Mesenchymal stem cell (in vitro differentiated cells and primary cell): ENCODE results near the gene DES.

Experiments
- DNase-seq: peaks from one replicate; pipeline ENCODE4 v3.0.0-alpha.2; 2013
- H2AFZ ChIP-seq: one replicate; pipeline ENCODE4 v1.6.1; 2013; ENCODE audit warnings: low read depth, mild to moderate bottlenecking, control low read depth, inconsistent platforms, low read length, moderate library complexity
- H2AK5ac ChIP-seq: 2 replicates; pipeline ENCODE4 v1.6.1; 2013; ENCODE audit warnings: low read length, moderate library complexity, mild to moderate bottlenecking, inconsistent platforms; ENCODE audit not compliant: severe bottlenecking
- H2BK120ac ChIP-seq: one replicate; pipeline ENCODE4 v1.6.1; 2013; ENCODE audit warnings: low read depth, mild to moderate bottlenecking, inconsistent platforms, low read length, moderate library complexity
- H2BK12ac ChIP-seq, 2 experiments: one replicate each; pipeline ENCODE4 v1.6.1; 2013; ENCODE audit warnings: inconsistent platforms in 2 of 2, low read length in 2 of 2, mild to moderate bottlenecking in 2 of 2, moderate library complexity in 2 of 2, control low read depth in 1 of 2
- H2BK15ac ChIP-seq: one replicate; pipeline ENCODE4 v1.6.1; 2013; ENCODE audit warnings: mild to moderate bottlenecking, low read depth, inconsistent platforms; ENCODE audit not compliant: poor library complexity, severe bottlenecking
- H2BK5ac ChIP-seq: 2 replicates; pipeline ENCODE4 v1.6.1; 2013; ENCODE audit warnings: low read depth, mild to moderate bottlenecking, low read length, control low read depth, inconsistent platforms; ENCODE audit not compliant: poor library complexity, severe bottlenecking
- H3K14ac ChIP-seq, 2 experiments: one replicate each; pipeline ENCODE4 v1.6.1; 2013; ENCODE audit warnings: inconsistent platforms in 2 of 2, low read length in 2 of 2, control low read depth in 1 of 2, mild to moderate bottlenecking in 1 of 2, moderate library complexity in 1 of 2
- H3K18ac ChIP-seq, 2 experiments: one replicate each; pipeline ENCODE4 v1.6.1; 2013; ENCODE audit warnings: inconsistent platforms in 2 of 2, low read length in 2 of 2, control low read depth in 1 of 2, low read depth in 1 of 2, mild to moderate bottlenecking in 1 of 2
- H3K23ac ChIP-seq, 2 experiments: one replicate each; pipeline ENCODE4 v1.6.1; 2013; ENCODE audit warnings: inconsistent platforms in 2 of 2, low read length in 2 of 2, mild to moderate bottlenecking in 2 of 2, moderate library complexity in 2 of 2, control low read depth in 1 of 2
- H3K27ac ChIP-seq: 2 replicates; pipeline ENCODE4 v1.5.1; 2013; ENCODE audit warnings: mild to moderate bottlenecking, moderate library complexity, low read length, control low read depth, inconsistent platforms; ENCODE audit not compliant: poor library complexity, severe bottlenecking
- H3K27me3 ChIP-seq, 2 experiments: 2 replicates each; pipeline versions ENCODE4 v1.6.1 to v1.7.0; 2013; ENCODE audit warnings: low read length in 2 of 2, mild to moderate bottlenecking in 2 of 2, moderate library complexity in 2 of 2, control low read depth in 1 of 2, inconsistent platforms in 1 of 2; ENCODE audit not compliant: control insufficient read depth in 1 of 2, insufficient read depth in 1 of 2
- H3K36me3 ChIP-seq, 2 experiments: 2 replicates each; pipeline versions ENCODE4 v1.6.1 to v1.7.0; 2013; ENCODE audit warnings: low read length in 2 of 2, control low read depth in 1 of 2, inconsistent platforms in 1 of 2, low read depth in 1 of 2, mild to moderate bottlenecking in 1 of 2; ENCODE audit not compliant: insufficient read depth in 2 of 2, control insufficient read depth in 1 of 2
- H3K4ac ChIP-seq, 2 experiments: one replicate each; pipeline ENCODE4 v1.6.1; 2013; ENCODE audit warnings: inconsistent platforms in 2 of 2, low read length in 2 of 2, mild to moderate bottlenecking in 2 of 2, moderate library complexity in 2 of 2, control low read depth in 1 of 2, low read depth in 1 of 2
- H3K4me1 ChIP-seq: 2 replicates; pipeline ENCODE4 v1.6.1; 2013; ENCODE audit warnings: low read depth, low read length, control low read depth; ENCODE audit not compliant: control insufficient read depth, insufficient read depth
- H3K4me2 ChIP-seq: 2 replicates; pipeline ENCODE4 v1.6.1; 2013; ENCODE audit warnings: low read length, mild to moderate bottlenecking, inconsistent platforms; ENCODE audit not compliant: poor library complexity, severe bottlenecking
- H3K4me3 ChIP-seq, 2 experiments: 2 replicates each; pipeline versions ENCODE4 v1.5.1 to v1.7.0; 2013; ENCODE audit warnings: low read length in 2 of 2, mild to moderate bottlenecking in 2 of 2, control low read depth in 1 of 2, low read depth in 1 of 2; ENCODE audit not compliant: insufficient read depth in 1 of 2
- H3K79me1 ChIP-seq: replicated peaks from 2 replicates; pipeline ENCODE4 v1.6.1; 2013; ENCODE audit warnings: mild to moderate bottlenecking, control low read depth, low read length, inconsistent platforms; ENCODE audit not compliant: poor library complexity, severe bottlenecking
- H3K9ac ChIP-seq: 2 replicates; pipeline ENCODE4 v1.7.0; 2013; ENCODE audit warnings: mild to moderate bottlenecking, low read length, moderate library complexity
- H3K9me3 ChIP-seq: 2 replicates; pipeline ENCODE4 v1.7.0; 2013; ENCODE audit warnings: mild to moderate bottlenecking, low read length; ENCODE audit not compliant: control insufficient read depth
- H4K8ac ChIP-seq: one replicate; pipeline ENCODE4 v1.6.1; 2013; ENCODE audit warnings: inconsistent platforms, mild to moderate bottlenecking, low read length, moderate library complexity
- H4K91ac ChIP-seq: one replicate; pipeline ENCODE4 v1.6.1; 2013; ENCODE audit warnings: mild to moderate bottlenecking, low read length, inconsistent platforms
- WGBS: methylation state at CpG from one replicate; pipeline ENCODE4 v1.1.7; 2013; ENCODE audit warnings: mixed read lengths; 5-methylcytosine and 5-hydroxymethylcytosine counted together

The DES gene

GRCh38 chr2:219442256-219443015 lies 24.3 kb downstream of the DES start:
- Histone ChIP-seq H3K23ac (no peak overlapping the region), H2AFZ (no peak overlapping the region), H3K36me3 (peaks cover 28 to 35% of the 10 kb centered on the region in 2 experiments), H3K4ac (peak overlapping the region; percentile 52 to 81), H2BK120ac (peak overlapping the region; percentile 82), H3K27me3 (no peaks in the 10 kb centered on the region), H2AK5ac (peak overlapping the region; percentile 29), H3K18ac (peak overlapping the region in 1 of 2 experiments; percentile 89), H2BK12ac (peak overlapping the region in 1 of 2 experiments; percentile 32), H3K4me1 (peaks cover 50% of the 10 kb centered on the region), H3K9ac (peak overlapping the region; percentile 69), H3K4me2 (peak overlapping the region; percentile 74), H3K79me1 (peaks cover 24% of the 10 kb centered on the region), H3K9me3 (no peaks in the 10 kb centered on the region), H3K4me3 (peak overlapping the region; percentile 72 to 77), H4K91ac (no peak overlapping the region), H3K27ac (no peak overlapping the region), H2BK15ac (peak overlapping the region; percentile 89), H4K8ac (peak overlapping the region; percentile 53), H3K14ac (no peak overlapping the region), H2BK5ac (peak overlapping the region; percentile 60)
- no peak for DNase-seq
- 12% methylated on average over 35 of the region's 35 CpGs for WGBS

- DNase-seq: no peak
- Histone ChIP-seq H3K23ac (no peak overlapping the region), H2AK5ac (peak overlapping the region; percentile 29), H3K14ac (no peak overlapping the region), H3K4me3 (peak overlapping the region in 1 of 2 experiments; percentile 77), H3K9ac (peak overlapping the region; percentile 69), H2BK5ac (no peak overlapping the region), H3K27me3 (no peaks in the 10 kb centered on the region), H3K4me1 (peaks cover 52% of the 10 kb centered on the region), H2BK12ac (no peak overlapping the region), H2BK15ac (no peak overlapping the region), H3K36me3 (peaks cover 29 to 42% of the 10 kb centered on the region in 2 experiments), H2AFZ (no peak overlapping the region), H3K27ac (no peak overlapping the region), H3K4ac (peak overlapping the region in 1 of 2 experiments; percentile 1), H3K4me2 (peak overlapping the region; percentile 74), H3K9me3 (no peaks in the 10 kb centered on the region), H4K8ac (peak overlapping the region; percentile 67), H4K91ac (no peak overlapping the region), H3K79me1 (peaks cover 30% of the 10 kb centered on the region), H3K18ac (no peak overlapping the region), H2BK120ac (no peak overlapping the region)
- 84% methylated on average over 12 of the region's 12 CpGs for WGBS
Observed at GRCh38 chr2:219443016-219443696, 25.0 kb downstream of the DES start.

- Histone ChIP-seq H2BK12ac (no peak overlapping the region), H3K4ac (no peak overlapping the region), H4K8ac (peak overlapping the region; percentile 67), H4K91ac (peak overlapping the region; percentile 3), H3K4me3 (peak overlapping the region in 1 of 2 experiments; percentile 77), H3K18ac (no peak overlapping the region), H3K9me3 (no peaks in the 10 kb centered on the region), H3K36me3 (peaks cover 31 to 47% of the 10 kb centered on the region in 2 experiments), H3K4me2 (no peak overlapping the region), H3K4me1 (peaks cover 54% of the 10 kb centered on the region), H3K27ac (no peak overlapping the region), H3K27me3 (no peaks in the 10 kb centered on the region), H3K9ac (peak overlapping the region; percentile 69), H3K14ac (no peak overlapping the region), H2BK120ac (no peak overlapping the region), H3K79me1 (peaks cover 34% of the 10 kb centered on the region), H2BK5ac (no peak overlapping the region), H2BK15ac (no peak overlapping the region), H2AFZ (no peak overlapping the region), H2AK5ac (no peak overlapping the region), H3K23ac (no peak overlapping the region)
- WGBS: 92% methylated on average over 3 of the region's 3 CpGs
- DNase-seq: no peak
Observed at GRCh38 chr2:219443697-219444023, 25.5 kb downstream of the DES start.

- peaks cover 39% of the 10 kb centered on the region for H3K79me1 ChIP-seq
- no peak overlapping the region for H3K4me2 ChIP-seq
- no peak overlapping the region for H2AK5ac ChIP-seq
- H3K36me3 ChIP-seq: peaks cover 38 to 57% of the 10 kb centered on the region in 2 experiments
- no peak overlapping the region for H3K4ac ChIP-seq
- no peak overlapping the region for H2AFZ ChIP-seq
- no peak overlapping the region for H3K18ac ChIP-seq
- no peak overlapping the region for H3K23ac ChIP-seq
- no peak overlapping the region for H2BK5ac ChIP-seq
- WGBS: 91% methylated on average over 23 of the region's 23 CpGs
- peak overlapping the region in 1 of 2 experiments; percentile 29 for H3K4me3 ChIP-seq
- H2BK12ac ChIP-seq: no peak overlapping the region
- no peak overlapping the region for H3K14ac ChIP-seq
- H2BK15ac ChIP-seq: no peak overlapping the region
- no peak for DNase-seq
- H4K8ac ChIP-seq: no peak overlapping the region
- no peaks in the 10 kb centered on the region for H3K9me3 ChIP-seq
- no peak overlapping the region for H4K91ac ChIP-seq
- H3K27me3 ChIP-seq: no peaks in the 10 kb centered on the region
- no peak overlapping the region for H2BK120ac ChIP-seq
- H3K4me1 ChIP-seq: peaks cover 54% of the 10 kb centered on the region
- H3K9ac ChIP-seq: peak overlapping the region; percentile 71
- H3K27ac ChIP-seq: no peak overlapping the region
Observed at GRCh38 chr2:219444566-219445091, 26.5 kb downstream of the DES start.
